HepG2 (cell line): Measurements from ENCODE around the gene TST. TPM values are rescaled to one million over a fixed set of nuclear protein-coding genes. Genes with fewer than 3 reads are reported as not detected.
A peak's percentile ranks its signal among the peaks of the same experiment; 100 is the strongest.

Source experiments
- ADNP ChIP-seq: sonication (generic); formaldehyde crosslinking; IDR thresholded peaks from 2 replicates; pipeline ENCODE4 v1.4.0; 2020; ENCODE audit warnings: missing genetic modification reagents
- AKAP8 ChIP-seq: sonication (generic); formaldehyde crosslinking; IDR thresholded peaks from 2 replicates; pipeline ENCODE4 v1.5.1; 2020; ENCODE audit warnings: mild to moderate bottlenecking, missing genetic modification reagents
- DMAP1 ChIP-seq: IDR thresholded peaks from 2 replicates; pipeline ENCODE4 v1.6.1; 2016
- FOXK1 ChIP-seq: sonication (generic); formaldehyde crosslinking; IDR thresholded peaks from 2 replicates; pipeline ENCODE4 v1.4.0; 2020; ENCODE audit warnings: low read depth, missing genetic modification reagents, borderline replicate concordance
- HNRNPL ChIP-seq: fragments of 200-400 bp; formaldehyde crosslinking; IDR thresholded peaks from 2 replicates; pipeline ENCODE4 v1.6.1; 2017; ENCODE audit warnings: mild to moderate bottlenecking, low read depth, low read length
- HOXA7 ChIP-seq: sonication (generic); formaldehyde crosslinking; IDR thresholded peaks from 2 replicates; pipeline ENCODE4 v1.8.1; 2022; ENCODE audit warnings: mild to moderate bottlenecking, missing genetic modification reagents, moderate library complexity
- JUND ChIP-seq: sonication (generic); formaldehyde crosslinking; IDR thresholded peaks from 2 replicates; pipeline ENCODE4 v1.8.0; 2022; ENCODE audit warnings: mild to moderate bottlenecking, missing genetic modification reagents
- KAT2B ChIP-seq: fragments of 150-350 bp; IDR thresholded peaks from 2 replicates; pipeline ENCODE4 v1.6.1; 2014; ENCODE audit warnings: low read depth, low read length, borderline replicate concordance
- KMT2B ChIP-seq: IDR thresholded peaks from 2 replicates; pipeline ENCODE4 v1.6.1; 2016; ENCODE audit warnings: missing genetic modification reagents, missing compliant biosample characterization
- MLLT10 ChIP-seq: sonication (generic); formaldehyde crosslinking; IDR thresholded peaks from 2 replicates; pipeline ENCODE4 v1.4.0; 2020; ENCODE audit warnings: missing genetic modification reagents
- MLX ChIP-seq: IDR thresholded peaks from 2 replicates; pipeline ENCODE4 v1.6.1; 2016
- PHF8 ChIP-seq: sonication (generic); formaldehyde crosslinking; IDR thresholded peaks from 2 replicates; pipeline ENCODE4 v1.5.0; 2020; ENCODE audit warnings: missing genetic modification reagents
- TBP ChIP-seq: sonication (generic); formaldehyde crosslinking; IDR thresholded peaks from 2 replicates; pipeline ENCODE4 v1.5.0; 2020; ENCODE audit warnings: missing genetic modification reagents
- TFDP2 ChIP-seq: sonication (generic); formaldehyde crosslinking; IDR thresholded peaks from 2 replicates; pipeline ENCODE4 v1.4.0; 2020; ENCODE audit warnings: missing genetic modification reagents
- THAP7 ChIP-seq: sonication (generic); formaldehyde crosslinking; IDR thresholded peaks from 2 replicates; pipeline ENCODE4 v1.8.1; 2023; ENCODE audit warnings: mild to moderate bottlenecking, missing genetic modification reagents
- ZBTB21 ChIP-seq: sonication (generic); formaldehyde crosslinking; IDR thresholded peaks from 2 replicates; pipeline ENCODE4 v1.4.0; 2020; ENCODE audit warnings: missing genetic modification reagents
- ZFP36 ChIP-seq: fragments of 150-350 bp; IDR thresholded peaks from 2 replicates; pipeline ENCODE4 v1.6.1; 2018; ENCODE audit warnings: borderline replicate concordance, low read length, low read depth; ENCODE audit not compliant: partially characterized antibody
- ZNF205 ChIP-seq: IDR thresholded peaks from 2 replicates; pipeline ENCODE4 v1.6.1; 2018; ENCODE audit warnings: missing biosample characterization, missing genetic modification reagents
- ZNF816 ChIP-seq: sonication (generic); formaldehyde crosslinking; IDR thresholded peaks from 2 replicates; pipeline ENCODE4 v1.8.0; 2022; ENCODE audit warnings: missing genetic modification reagents, mild to moderate bottlenecking, borderline replicate concordance
- ZNF879 ChIP-seq: sonication (generic); formaldehyde crosslinking; IDR thresholded peaks from 2 replicates; pipeline ENCODE4 v1.8.1; 2023; ENCODE audit warnings: missing genetic modification reagents
- polyA plus RNA-seq, 8 experiments: library from polyadenylated mRNA; depleted of rRNA in 3 of 8; stranded (reverse) in 7 of 8; unstranded in 1 of 8; fragments of >200 nt; fragmentation: Illumina TruSeq in 4 of 8; extraction: Trizol in 4 of 8; gene quantifications; 2 replicates each; pipeline versions ENCODE4 v1.2.1 to v1.2.3, GENCODE V29; 2011 to 2016; ENCODE audit warnings: low read depth in 4 of 8, missing spikeins in 1 of 8, mixed read lengths in 1 of 8; ENCODE audit not compliant: insufficient read depth in 1 of 8
- total RNA-seq, 5 experiments: library from RNA; depleted of rRNA; stranded (reverse); fragments of >200 nt; fragmentation: Illumina TruSeq; extraction: Trizol; gene quantifications; 2 replicates each; pipeline ENCODE4 v1.2.3, GENCODE V29; 2016; ENCODE audit warnings: low read depth in 1 of 5
- TF ChIP-seq, protein P1 (sequence below): sonication (generic); formaldehyde crosslinking; IDR thresholded peaks from 2 replicates; pipeline ENCODE4 v1.5.1; 2020; ENCODE audit warnings: missing genetic modification reagents, mild to moderate bottlenecking, borderline replicate concordance

TST gene
- total and polyA plus RNA-seq, 2 of the 13 experiments (the other 11 are each of a cell fraction or from before 2014, with no cell fraction given): 44.6 to 63.6 TPM

DNA sequence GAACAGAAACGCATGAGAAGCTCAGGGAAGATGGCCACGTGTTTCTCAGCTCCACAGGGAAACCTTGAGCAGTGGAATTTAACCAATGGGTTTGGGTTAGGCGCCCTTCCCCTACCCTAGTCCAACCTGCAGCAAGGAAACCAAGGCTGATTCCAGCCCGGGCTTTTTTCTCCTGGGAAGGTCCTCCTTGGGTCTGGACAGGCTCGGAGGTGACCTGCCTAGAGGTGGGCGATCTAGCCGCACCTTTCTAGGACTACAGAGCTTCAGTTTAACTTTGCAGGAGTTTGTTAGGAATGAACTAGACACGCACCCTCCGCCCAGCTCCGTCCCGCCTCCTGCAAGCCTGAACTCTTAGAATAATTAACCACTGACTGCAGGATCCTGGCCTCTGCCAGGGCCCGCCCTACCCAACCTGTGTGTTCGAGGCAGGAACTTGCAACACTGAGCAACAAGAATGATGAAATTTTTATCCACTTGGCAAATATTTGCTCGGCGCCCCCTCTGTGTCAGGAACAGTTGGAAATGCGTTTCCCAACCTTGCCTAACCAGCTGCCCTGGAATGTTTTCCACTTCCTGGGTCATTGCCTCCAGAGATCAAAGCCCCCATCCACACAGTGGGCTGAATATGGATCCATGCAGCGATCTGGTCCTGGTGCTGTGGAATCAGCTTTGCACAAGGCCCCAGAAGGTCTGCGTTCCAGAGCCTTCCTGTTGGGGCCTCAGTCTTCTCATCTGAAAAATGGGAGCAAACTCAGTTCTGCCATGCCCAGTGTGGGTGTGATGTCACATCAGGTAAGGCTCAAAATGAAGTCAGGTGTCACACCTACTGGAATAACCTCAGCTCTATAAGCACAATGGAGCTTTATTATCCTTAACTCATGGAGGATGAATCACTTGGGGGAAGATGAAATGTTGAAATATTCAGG lies 13.6 kb upstream of the TST start (continued):
- TF ChIP-seq ZNF205 (CRISPR knock-in tag): peak; percentile 92
- TF ChIP-seq ADNP (CRISPR knock-in tag): peak; percentile 100
- peak; percentile 84; the same call in 1 of the 2 replicates for TF ChIP-seq MLX (CRISPR knock-in tag)
- peak; percentile 84 for TF ChIP-seq JUND (CRISPR knock-in tag)
- TF ChIP-seq MLLT10 (CRISPR knock-in tag): no peak
- peak; percentile 91 for TF ChIP-seq AKAP8 (CRISPR knock-in tag)
- no peak; the same call in 1 of the 2 replicates for TF ChIP-seq HNRNPL
- TF ChIP-seq ZBTB21 (CRISPR knock-in tag): peak; percentile 66; the same call in 1 of the 2 replicates
- TF ChIP-seq DMAP1: peak; percentile 80
- TF ChIP-seq TBP (CRISPR knock-in tag): no peak
- no peak for TF ChIP-seq ZNF879
- TF ChIP-seq ZFP36: no peak
- 0 out of 2 replicates have a peak, but pooled peaks have one; percentile 56 for TF ChIP-seq HOXA7 (CRISPR knock-in tag)
- TF ChIP-seq, protein P1, sequence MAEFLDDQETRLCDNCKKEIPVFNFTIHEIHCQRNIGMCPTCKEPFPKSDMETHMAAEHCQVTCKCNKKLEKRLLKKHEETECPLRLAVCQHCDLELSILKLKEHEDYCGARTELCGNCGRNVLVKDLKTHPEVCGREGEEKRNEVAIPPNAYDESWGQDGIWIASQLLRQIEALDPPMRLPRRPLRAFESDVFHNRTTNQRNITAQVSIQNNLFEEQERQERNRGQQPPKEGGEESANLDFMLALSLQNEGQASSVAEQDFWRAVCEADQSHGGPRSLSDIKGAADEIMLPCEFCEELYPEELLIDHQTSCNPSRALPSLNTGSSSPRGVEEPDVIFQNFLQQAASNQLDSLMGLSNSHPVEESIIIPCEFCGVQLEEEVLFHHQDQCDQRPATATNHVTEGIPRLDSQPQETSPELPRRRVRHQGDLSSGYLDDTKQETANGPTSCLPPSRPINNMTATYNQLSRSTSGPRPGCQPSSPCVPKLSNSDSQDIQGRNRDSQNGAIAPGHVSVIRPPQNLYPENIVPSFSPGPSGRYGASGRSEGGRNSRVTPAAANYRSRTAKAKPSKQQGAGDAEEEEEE: no peak
- TF ChIP-seq KAT2B: no peak
- peak; percentile 62; the same call in 1 of the 2 replicates for TF ChIP-seq PHF8
- peak; percentile 58; the same call in 1 of the 2 replicates for TF ChIP-seq THAP7 (CRISPR knock-in tag)
- TF ChIP-seq TFDP2 (CRISPR knock-in tag): peak; percentile 81
- 0 out of 2 replicates have a peak, but pooled peaks have one; percentile 43 for TF ChIP-seq ZNF816
- peak; percentile 95; the same call in 1 of the 2 replicates for TF ChIP-seq FOXK1
- TF ChIP-seq KMT2B (CRISPR knock-in tag): no peak; the same call in 1 of the 2 replicates
